GM12878 (cell line): ENCODE measurements around the gene ADRA2B. TPM values are rescaled to one million over a fixed set of nuclear protein-coding genes. Genes with fewer than 3 reads are reported as not detected.

ENCODE experiments used
- ATAC-seq: fragments of 200-7000 bp; cut with Tn5 transposase; 3 replicates; pipeline ENCODE4 v1.9.1; 2020; ENCODE audit warnings: mild to moderate bottlenecking, moderate library complexity
- BruUV-seq: library from RNA; stranded (reverse); fragments of 400-500 nt; replicated peaks from 2 replicates; lab custom pipeline; 2021; lab: Mats Ljungman, UMichigan
- CTCF ChIA-PET: fragments of 300-600 bp; sonication (Branson Sonifier 250); formaldehyde crosslinking; extraction: SDS; loops from one replicate; lab custom pipeline; 2021; ENCODE audit warnings: inconsistent platforms; lab: Yijun Ruan, JAX
- POLR2A ChIA-PET: fragments of 350-600 bp; formaldehyde crosslinking; extraction: SDS; loops from one replicate; lab custom pipeline; 2021; ENCODE audit warnings: inconsistent platforms; lab: Charles Lee
- RAD21 ChIA-PET: fragments of 300-600 bp; sonication (Branson Sonifier 250); formaldehyde crosslinking; loops from one replicate; lab custom pipeline; 2023; ENCODE audit warnings: antibody characterized with exemption; ENCODE audit not compliant: unreplicated experiment; lab: Charles Lee
- SMC1A ChIA-PET: fragments of 300-600 bp; sonication (Branson Sonifier 250); formaldehyde crosslinking; loops from one replicate; lab custom pipeline; 2023; ENCODE audit not compliant: unreplicated experiment, uncharacterized antibody; lab: Charles Lee
- DNase-seq: peaks from one replicate; pipeline ENCODE4 v3.0.0-alpha.2; 2011; ENCODE audit warnings: low read depth, low spot score
- FAIRE-seq: peaks from 3 replicates; lab custom pipeline; 2011; peaks lifted over from hg19 to GRCh38; lab: Jason Lieb, UNC
- H2AFZ ChIP-seq: 2 replicates; pipeline ENCODE4 v1.6.0; 2011; ENCODE audit warnings: low read depth, low read length, control low read depth; ENCODE audit not compliant: control insufficient read depth
- H3K27ac ChIP-seq: 2 replicates; pipeline ENCODE4 v1.5.1; 2011; ENCODE audit warnings: control low read depth; ENCODE audit not compliant: control insufficient read depth, insufficient read depth
- H3K27me3 ChIP-seq, 2 experiments: replicated peaks in 1 of 2; 2 replicates each; pipeline versions ENCODE4 v1.6.0 to v1.6.1; 2011; ENCODE audit warnings: low read length in 1 of 2; ENCODE audit not compliant: control insufficient read depth in 2 of 2, insufficient read depth in 2 of 2
- H3K36me3 ChIP-seq, 2 experiments: 2 replicates each; pipeline ENCODE4 v1.5.1; 2011; ENCODE audit warnings: low read length in 1 of 2; ENCODE audit not compliant: control insufficient read depth in 2 of 2, insufficient read depth in 2 of 2
- H3K4me1 ChIP-seq: 2 replicates; pipeline ENCODE4 v1.6.1; 2011; ENCODE audit warnings: mild to moderate bottlenecking, low read length, moderate library complexity, mixed read lengths; ENCODE audit not compliant: control insufficient read depth, insufficient read depth
- H3K4me2 ChIP-seq: 2 replicates; pipeline ENCODE4 v1.6.0; 2011; ENCODE audit warnings: control low read depth; ENCODE audit not compliant: control insufficient read depth, insufficient read depth
- H3K4me3 ChIP-seq: fragments of 200-600 bp; sonication (generic); 2 replicates; pipeline ENCODE4 v1.5.1; 2016
- H3K79me2 ChIP-seq: 2 replicates; pipeline ENCODE4 v1.6.0; 2011; ENCODE audit warnings: low read length; ENCODE audit not compliant: control insufficient read depth, insufficient read depth
- H3K9ac ChIP-seq: 2 replicates; pipeline ENCODE4 v1.8.0; 2011; ENCODE audit warnings: low read length, control low read depth, mixed read lengths; ENCODE audit not compliant: control insufficient read depth, insufficient read depth
- H3K9me3 ChIP-seq: replicated peaks from 3 replicates; pipeline ENCODE4 v1.5.1; 2011; ENCODE audit warnings: mild to moderate bottlenecking, low read length; ENCODE audit not compliant: control insufficient read depth, insufficient read depth
- H4K20me1 ChIP-seq: 2 replicates; pipeline ENCODE4 v1.6.0; 2011; ENCODE audit not compliant: control insufficient read depth, insufficient read depth
- CHD2 ChIP-seq: IDR thresholded peaks from 2 replicates; pipeline ENCODE4 v1.6.1; 2011; ENCODE audit warnings: low read depth, low read length, improper control_type of control experiment, borderline replicate concordance
- CREB1 ChIP-seq: IDR thresholded peaks from 2 replicates; pipeline ENCODE4 v1.6.1; 2012; ENCODE audit warnings: low read depth, mild to moderate bottlenecking, inconsistent platforms
- EP300 ChIP-seq, 2 experiments: fragments of 150-350 bp in 1 of 2; IDR thresholded peaks; 2 replicates each; pipeline ENCODE4 v1.6.1; 2011 to 2012; ENCODE audit warnings: low read depth in 2 of 2, low read length in 2 of 2, borderline replicate concordance in 1 of 2, improper control_type of control experiment in 1 of 2, inconsistent platforms in 1 of 2; ENCODE audit not compliant: control insufficient read depth in 1 of 2
- HDAC6 ChIP-seq: fragments of 200-600 bp; sonication (generic); IDR thresholded peaks from one replicate; pipeline ENCODE4 v1.8.0; 2017; ENCODE audit warnings: antibody characterized with exemption; ENCODE audit not compliant: unreplicated experiment
- TCF7 ChIP-seq: IDR thresholded peaks from 2 replicates; pipeline ENCODE4 v1.6.1; 2014; ENCODE audit warnings: antibody characterized with exemption, borderline replicate concordance
- ZBED1 ChIP-seq: IDR thresholded peaks from 2 replicates; pipeline ENCODE4 v1.6.1; 2016; ENCODE audit warnings: borderline replicate concordance
- WGBS: methylation state at CpG from one replicate; pipeline ENCODE4 v1.1.6; 2016; ENCODE audit warnings: low lambda C conversion rate; ENCODE audit not compliant: insufficient replicate concordance, insufficient coverage; ENCODE audit errors: missing lambda C conversion rate; 5-methylcytosine and 5-hydroxymethylcytosine counted together
- in situ Hi-C: fragments of 300-500 bp; cut with MboI; formaldehyde crosslinking; loops from 9 replicates; pipeline ENCODE4 v1.14.3; 2018; ENCODE audit warnings: mixed read lengths
- intact Hi-C: fragments of 100-400 bp; cut with micrococcal nuclease; formaldehyde crosslinking; loops from one replicate; pipeline ENCODE4 v1.14.2; 2022; ENCODE audit not compliant: unreplicated experiment
- polyA plus RNA-seq, 11 experiments: library from polyadenylated mRNA; depleted of rRNA in 4 of 11; unstranded in 6 of 11; stranded (reverse) in 5 of 11; fragments of >200 nt; fragmentation: Nextera tagmentation in 4 of 11; fragmentation: Illumina TruSeq in 1 of 11; extraction: Ambion mirVana in 4 of 11; extraction: Trizol in 1 of 11; gene quantifications; 1 replicate in 1 of 11; 2 replicates in 10 of 11; pipeline versions ENCODE4 v1.2.1 to v1.2.3, GENCODE V29; 2011 to 2016; ENCODE audit warnings: inconsistent platforms in 2 of 11, missing spikeins in 2 of 11, low read depth in 1 of 11
- total RNA-seq, 4 experiments: library from RNA; depleted of rRNA in 3 of 4; stranded (reverse); fragments of >200 nt in 3 of 4; fragmentation: Illumina TruSeq in 1 of 4; extraction: Trizol in 1 of 4; gene quantifications; 2 replicates each; pipeline versions ENCODE4 v1.2.1 to v1.2.3, GENCODE V29; 2013 to 2021
- TF ChIP-seq, protein P1 (sequence below): IDR thresholded peaks from 2 replicates; pipeline ENCODE4 v1.6.1; 2011; ENCODE audit warnings: low read depth, low read length, improper control_type of control experiment, borderline replicate concordance

ADRA2B gene
- total and polyA plus RNA-seq, 10 of the 15 experiments (the other 5 are each of a cell fraction or from before 2014, with no cell fraction given): 0.01 to 0.10 (median 0.04) TPM; not detected in 6

DNA sequence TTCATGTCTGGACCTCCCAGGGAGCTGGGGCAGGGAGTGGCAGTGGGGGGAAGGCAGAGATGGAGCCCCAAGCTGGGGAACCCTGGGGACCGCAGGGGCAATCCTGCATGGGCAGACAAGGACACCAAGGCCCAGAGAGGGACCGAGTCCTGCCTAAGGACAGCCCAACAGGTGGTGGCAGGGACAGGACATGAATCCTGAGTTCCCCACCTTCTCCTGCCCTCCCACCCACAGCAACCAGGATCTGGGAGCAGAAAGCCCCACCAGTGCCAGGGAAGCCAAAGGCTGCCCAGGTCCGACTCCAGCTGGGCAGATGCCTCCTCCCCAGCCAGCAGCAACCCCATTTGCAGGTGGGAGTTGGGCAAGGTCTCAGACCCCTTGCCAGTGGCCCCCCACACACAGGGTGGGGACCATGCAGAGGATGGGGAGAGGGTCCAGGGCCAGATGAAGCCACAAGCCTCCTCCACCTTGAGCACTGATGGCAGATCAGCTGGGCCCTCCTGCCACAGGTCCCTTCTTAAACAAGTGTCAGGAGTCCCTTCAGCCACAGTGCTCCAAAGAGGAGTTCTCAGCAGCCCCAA is 6.3 kb downstream of the ADRA2B start:
- no peak for DNase-seq
- FAIRE-seq: no peak
- no peak overlapping the region for H3K4me2 ChIP-seq
- in situ Hi-C loops: no loop called here
- H3K9ac ChIP-seq: no peak overlapping the region
- ChIA-PET CTCF (interaction anchor here (1.7 kb wide), 1 partner anchor 117 kb away, joined by 7 read pairs; no protein-coding TSS in a partner anchor), SMC1A (no interaction called here), RAD21 (interaction anchor here (1.6 kb wide), 1 partner anchor 64 kb away, joined by 5 read pairs; no protein-coding TSS in a partner anchor), POLR2A (no interaction called here)
- no peak for ATAC-seq
- H3K4me1 ChIP-seq: no peaks in the 10 kb centered on the region
- 46% methylated on average over 3 of the region's 3 CpGs for WGBS
- H3K27ac ChIP-seq: no peak overlapping the region
- H3K4me3 ChIP-seq: no peak overlapping the region
- H3K79me2 ChIP-seq: no peaks in the 10 kb centered on the region
- BruUV-seq: no TSS peak
- no peaks in the 10 kb centered on the region for H4K20me1 ChIP-seq
- TF ChIP-seq CREB1: no peak
- TF ChIP-seq EP300 (IDR thresholded peaks at IDR 0.05; ENCODE audit: borderline replicate concordance in 1 of 2, control insufficient read depth in 1 of 2, low read depth in 2 of 2, low read length in 2 of 2): no peak
- TF ChIP-seq HDAC6: no peak
- TF ChIP-seq CHD2: no peak
- TF ChIP-seq TCF7: no peak
- no peak for TF ChIP-seq ZBED1
- TF ChIP-seq, protein P1, sequence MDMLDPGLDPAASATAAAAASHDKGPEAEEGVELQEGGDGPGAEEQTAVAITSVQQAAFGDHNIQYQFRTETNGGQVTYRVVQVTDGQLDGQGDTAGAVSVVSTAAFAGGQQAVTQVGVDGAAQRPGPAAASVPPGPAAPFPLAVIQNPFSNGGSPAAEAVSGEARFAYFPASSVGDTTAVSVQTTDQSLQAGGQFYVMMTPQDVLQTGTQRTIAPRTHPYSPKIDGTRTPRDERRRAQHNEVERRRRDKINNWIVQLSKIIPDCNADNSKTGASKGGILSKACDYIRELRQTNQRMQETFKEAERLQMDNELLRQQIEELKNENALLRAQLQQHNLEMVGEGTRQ: no peak
- H3K36me3 ChIP-seq: no peaks in the 10 kb centered on the region
- intact Hi-C loops: no loop called here
- no peaks in the 10 kb centered on the region for H3K27me3 ChIP-seq
- no peak overlapping the region for H2AFZ ChIP-seq
- peaks cover 4% of the 10 kb centered on the region; the same call in 2 of the 3 replicates for H3K9me3 ChIP-seq
